ENCODE results near the gene MACROD2.

MACROD2 gene

DNA sequence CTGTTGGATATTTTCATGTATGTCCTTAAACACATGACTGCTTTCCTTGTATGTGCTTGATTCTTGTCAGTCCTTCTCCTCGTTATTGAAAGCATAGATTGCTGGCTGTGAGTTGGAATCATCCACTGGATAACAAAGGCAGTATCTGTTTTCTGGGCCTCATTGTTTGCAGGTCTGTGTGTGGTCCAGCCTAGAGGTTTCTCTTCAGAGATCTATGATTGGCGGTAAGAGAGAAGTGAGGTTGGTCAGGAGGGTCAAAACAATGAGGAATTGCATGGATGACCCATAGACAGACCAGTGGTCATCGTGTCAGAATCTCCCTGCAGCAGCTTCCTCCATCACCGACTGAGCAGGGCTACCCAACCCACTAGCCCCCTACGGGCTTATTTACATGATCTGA lies 1663.0 kb downstream of the MACROD2 start:
- CTCF ChIA-PET = no interaction called here
- TF ChIP-seq CTCF (conservative IDR thresholded peaks at IDR 0.05; ENCODE audit: low read depth) = no peak
- DNase-seq (ENCODE audit: low spot score) = no peak
- POLR2A ChIA-PET (ENCODE audit: low non-redundant PET) = no interaction called here
- H3K27ac ChIP-seq = no peak overlapping the region

GRCh38 chr20:15673206-15673605 lies 1677.9 kb downstream of the MACROD2 start:
- no peak overlapping the region for H3K27ac ChIP-seq
- POLR2A ChIA-PET (ENCODE audit: low non-redundant PET) = no interaction called here
- peak; percentile 67 for DNase-seq (ENCODE audit: low spot score)
- CTCF ChIA-PET = interaction anchor here (0.5 kb wide), 1 partner anchor 38 kb away, joined by 3 read pairs; no protein-coding TSS in a partner anchor
- no peak for TF ChIP-seq CTCF (conservative IDR thresholded peaks at IDR 0.05; ENCODE audit: low read depth)

DNA sequence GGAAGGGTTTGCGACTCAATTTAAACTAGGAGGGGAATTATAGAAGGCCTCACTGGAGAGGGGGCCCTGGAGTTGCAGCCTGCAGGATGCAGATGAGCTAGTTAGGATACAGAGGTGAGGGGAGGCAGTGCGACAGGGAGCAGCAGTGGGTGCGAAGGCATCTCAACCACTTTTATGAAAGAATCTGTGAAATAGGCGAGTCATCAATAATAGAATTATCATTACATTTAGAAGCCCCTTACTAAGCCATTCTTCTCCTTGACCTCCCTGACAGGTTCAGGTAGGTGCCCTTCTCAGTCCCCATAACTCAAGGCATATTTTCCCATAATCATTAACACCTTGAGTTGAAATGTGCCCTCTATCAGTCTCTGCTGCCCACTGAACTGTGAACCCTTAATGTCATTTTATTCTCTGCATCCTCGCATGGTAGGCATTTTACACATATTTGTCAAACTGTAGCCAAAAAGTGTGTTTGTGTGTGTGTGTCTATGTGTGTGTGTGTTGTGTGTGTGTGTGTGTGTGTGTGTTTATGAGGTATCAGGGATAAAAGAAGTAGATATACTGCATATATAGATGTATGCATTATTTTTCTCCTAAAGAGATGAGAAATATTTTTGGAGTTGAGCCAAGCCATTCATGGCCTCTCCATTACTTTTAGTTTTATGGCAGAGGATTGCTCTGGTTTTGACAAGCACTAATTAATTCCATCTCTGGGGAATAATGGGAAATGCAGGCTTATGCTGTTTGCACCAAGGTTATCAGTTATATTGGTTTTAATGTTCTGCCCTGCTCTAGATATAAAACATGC lies 1679.1 kb downstream of the MACROD2 start:
- H3K27ac ChIP-seq = no peak overlapping the region
- ChIA-PET POLR2A (ENCODE audit: low non-redundant PET) (no interaction called here), CTCF (interaction anchor here (0.5 kb wide), 1 partner anchor 74 kb away, joined by 3 read pairs; no protein-coding TSS in a partner anchor)
- TF ChIP-seq CTCF (conservative IDR thresholded peaks at IDR 0.05; ENCODE audit: low read depth) = no peak
- no peak for DNase-seq (ENCODE audit: low spot score)

GRCh38 chr20:15675061-15675514 lies 1679.8 kb downstream of the MACROD2 start:
- DNase-seq (ENCODE audit: low spot score) = no peak
- TF ChIP-seq CTCF (conservative IDR thresholded peaks at IDR 0.05; ENCODE audit: low read depth) = no peak
- CTCF ChIA-PET = interaction anchor here (0.5 kb wide), 1 partner anchor 75 kb away, joined by 3 read pairs; no protein-coding TSS in a partner anchor
- POLR2A ChIA-PET (ENCODE audit: low non-redundant PET) = no interaction called here
- no peak overlapping the region for H3K27ac ChIP-seq

DNA sequence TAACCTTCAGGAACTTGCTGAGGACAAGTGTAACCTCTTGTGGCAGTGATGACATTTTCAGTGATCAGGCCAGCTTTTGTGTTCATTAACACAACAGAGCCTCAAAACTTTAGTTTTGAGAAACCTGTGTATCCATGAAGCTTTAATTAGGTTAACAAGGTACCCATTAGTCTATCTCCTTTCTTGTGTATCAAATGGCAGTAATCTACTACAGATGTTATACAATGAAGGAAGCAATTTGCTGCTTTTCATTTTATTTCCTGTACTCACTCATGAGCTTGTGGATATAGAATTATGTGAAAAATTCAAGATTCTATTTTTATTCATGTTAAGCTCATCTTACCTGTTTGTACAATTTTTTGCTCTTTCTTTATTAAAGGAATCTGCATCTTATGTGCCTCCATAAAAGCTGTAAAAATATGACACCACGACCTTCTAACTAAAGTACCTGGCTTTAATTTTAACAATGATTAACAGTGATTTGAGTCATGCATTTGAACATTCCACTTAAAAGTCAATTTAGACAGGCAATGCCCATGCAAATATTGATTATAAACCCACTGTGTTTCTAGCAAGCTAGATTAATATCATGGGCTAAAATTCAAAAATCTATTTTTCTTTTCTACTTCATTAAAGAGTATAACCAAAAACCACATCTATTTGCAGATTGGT lies 1680.6 kb downstream of the MACROD2 start:
- no peak overlapping the region for H3K27ac ChIP-seq
- ChIA-PET CTCF (no interaction called here), POLR2A (ENCODE audit: low non-redundant PET) (no interaction called here)
- TF ChIP-seq CTCF (conservative IDR thresholded peaks at IDR 0.05; ENCODE audit: low read depth) = no peak
- DNase-seq (ENCODE audit: low spot score) = no peak

- no peak overlapping the region for H3K27ac ChIP-seq
- ChIA-PET CTCF (interaction anchor here (0.6 kb wide), 1 partner anchor 45 kb away, joined by 3 read pairs; no protein-coding TSS in a partner anchor), POLR2A (ENCODE audit: low non-redundant PET) (no interaction called here)
- no peak for TF ChIP-seq CTCF (conservative IDR thresholded peaks at IDR 0.05; ENCODE audit: low read depth)
- no peak for DNase-seq (ENCODE audit: low spot score)
Observed at GRCh38 chr20:15676815-15677214, 1681.5 kb downstream of the MACROD2 start.
